Spinal cord (tissue), 10 donors: ENCODE results near the gene MYO3A. TPM values are rescaled to one million over a fixed set of nuclear protein-coding genes. Genes with fewer than 3 reads are reported as not detected.

ENCODE experiments used
- DNase-seq, 6 donors: peaks; one replicate each; pipeline versions ENCODE4 v3.0.0 to v3.0.0-alpha.2; 2013 to 2015; ENCODE audit warnings: low spot score in 6 of 6, low read depth in 4 of 6
- H3K27ac ChIP-seq: one replicate; pipeline ENCODE4 v1.5.1; 2013; ENCODE audit warnings: low read depth, low read length, control low read depth
- H3K27me3 ChIP-seq: one replicate; pipeline ENCODE4 v1.6.1; 2013; ENCODE audit warnings: low read length; ENCODE audit not compliant: control insufficient read depth, insufficient read depth
- H3K36me3 ChIP-seq: one replicate; pipeline ENCODE4 v1.6.1; 2013; ENCODE audit warnings: low read length; ENCODE audit not compliant: control insufficient read depth, insufficient read depth
- H3K4me1 ChIP-seq: one replicate; pipeline ENCODE4 v1.6.1; 2013; ENCODE audit warnings: low read length; ENCODE audit not compliant: control insufficient read depth, insufficient read depth
- H3K4me3 ChIP-seq: one replicate; pipeline ENCODE4 v1.5.1; 2013; ENCODE audit warnings: low read depth, low read length, control low read depth
- H3K9me3 ChIP-seq: one replicate; pipeline ENCODE4 v1.6.1; 2013; ENCODE audit warnings: low read length; ENCODE audit not compliant: control insufficient read depth, insufficient read depth
- WGBS: methylation state at CpG from one replicate; pipeline ENCODE4 v1.1.5; 2013; ENCODE audit warnings: missing lambda C conversion rate; ENCODE audit not compliant: insufficient coverage; 5-methylcytosine and 5-hydroxymethylcytosine counted together
- polyA plus RNA-seq, 2 donors: library from polyadenylated mRNA; unstranded; fragments of 120-200 nt; gene quantifications; one replicate each; pipeline ENCODE4 v1.2.1, GENCODE V29; 2013; ENCODE audit not compliant: insufficient read length in 2 of 2
- total RNA-seq, 2 donors: library from RNA; depleted of rRNA in 1 of 2; stranded (reverse); fragments of 120-200 nt in 1 of 2; fragments of >200 nt in 1 of 2; gene quantifications; one replicate each; pipeline versions ENCODE4 v1.2.3 to v1.2.4, GENCODE V29; 2013 to 2014
- donor health status: healthy.

The MYO3A gene
- total and polyA plus RNA-seq, 4 donors = 2.0 to 4.7 (median 3.9) TPM

GRCh38 chr10:26214551-26215395 is 280.7 kb downstream of the MYO3A start:
- Histone ChIP-seq H3K27me3 (peaks cover 96% of the 10 kb centered on the region), H3K4me3 (peak overlapping the region; percentile 27), H3K27ac (peak overlapping the region; percentile 16), H3K9me3 (no peaks in the 10 kb centered on the region), H3K4me1 (peaks cover 56% of the 10 kb centered on the region), H3K36me3 (no peaks in the 10 kb centered on the region)
- WGBS = 8% methylated on average over 32 of the region's 34 CpGs
- DNase-seq = peak in 2 of 6 donors; percentile 42 to 65

DNA sequence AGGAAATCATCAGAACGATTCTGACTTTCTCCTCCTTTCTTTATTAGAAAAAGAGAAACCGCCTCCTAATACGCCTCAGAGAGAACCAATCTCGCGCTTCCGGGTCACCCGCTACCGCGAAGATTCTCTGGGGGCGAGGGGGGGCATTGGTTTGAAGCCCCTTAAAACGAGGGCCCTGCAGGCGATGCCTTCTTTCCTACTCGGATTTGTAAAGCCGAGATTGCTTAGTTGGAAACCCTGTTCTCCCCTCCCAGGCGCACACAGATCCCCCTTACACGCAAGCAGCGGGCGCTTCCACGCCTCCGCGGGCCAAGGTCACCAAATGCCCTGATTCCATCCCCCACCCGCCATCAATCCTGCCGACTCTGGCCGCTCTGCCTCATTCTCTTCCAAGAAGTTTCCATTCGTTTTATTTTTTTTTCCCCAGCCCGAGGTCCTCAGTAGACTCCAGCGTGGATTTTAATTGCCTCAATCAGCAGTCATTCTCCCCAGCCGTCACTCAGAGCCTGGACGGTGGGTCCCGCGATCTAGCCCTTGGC is 281.4 kb downstream of the MYO3A start:
- H3K36me3 ChIP-seq = no peaks in the 10 kb centered on the region
- H3K27me3 ChIP-seq = peaks cover 100% of the 10 kb centered on the region
- peak overlapping the region; percentile 16 for H3K27ac ChIP-seq
- peak in 2 of 6 donors; percentile 67 to 84 for DNase-seq
- no peaks in the 10 kb centered on the region for H3K9me3 ChIP-seq
- H3K4me3 ChIP-seq = peak overlapping the region; percentile 27
- whole genome bisulfite sequencing = under 1% methylated on average over 24 of the region's 31 CpGs
- H3K4me1 ChIP-seq = peaks cover 56% of the 10 kb centered on the region

- 0% methylated on average over 57 of the region's 57 CpGs for WGBS
- Histone ChIP-seq H3K36me3 (no peaks in the 10 kb centered on the region), H3K4me3 (peak overlapping the region; percentile 27), H3K4me1 (peaks cover 56% of the 10 kb centered on the region), H3K27me3 (peaks cover 98% of the 10 kb centered on the region), H3K27ac (peak overlapping the region; percentile 16), H3K9me3 (no peaks in the 10 kb centered on the region)
- DNase-seq = peak in 2 of 6 donors; percentile 82 to 93
Measured at GRCh38 chr10:26215935-26216584, 282.0 kb downstream of the MYO3A start.

GRCh38 chr10:26216585-26217395 is 282.8 kb downstream of the MYO3A start, which contains the start of gene GAD2:
GAD2 (plus strand) TSS chr10:26216774; CDS start chr10:26216810, 36 bp downstream.
- under 1% methylated on average over 60 of the region's 60 CpGs for WGBS
- H3K27me3 ChIP-seq = peaks cover 98% of the 10 kb centered on the region
- no peaks in the 10 kb centered on the region for H3K36me3 ChIP-seq
- peak within 1 kb of the TSS; percentile 36 for H3K4me3 ChIP-seq
- H3K9me3 ChIP-seq = no peaks in the 10 kb centered on the region
- DNase-seq = no peak
- H3K27ac ChIP-seq = peak within 1 kb of the TSS; percentile 16
- peaks cover 52% of the 10 kb centered on the region for H3K4me1 ChIP-seq

DNA sequence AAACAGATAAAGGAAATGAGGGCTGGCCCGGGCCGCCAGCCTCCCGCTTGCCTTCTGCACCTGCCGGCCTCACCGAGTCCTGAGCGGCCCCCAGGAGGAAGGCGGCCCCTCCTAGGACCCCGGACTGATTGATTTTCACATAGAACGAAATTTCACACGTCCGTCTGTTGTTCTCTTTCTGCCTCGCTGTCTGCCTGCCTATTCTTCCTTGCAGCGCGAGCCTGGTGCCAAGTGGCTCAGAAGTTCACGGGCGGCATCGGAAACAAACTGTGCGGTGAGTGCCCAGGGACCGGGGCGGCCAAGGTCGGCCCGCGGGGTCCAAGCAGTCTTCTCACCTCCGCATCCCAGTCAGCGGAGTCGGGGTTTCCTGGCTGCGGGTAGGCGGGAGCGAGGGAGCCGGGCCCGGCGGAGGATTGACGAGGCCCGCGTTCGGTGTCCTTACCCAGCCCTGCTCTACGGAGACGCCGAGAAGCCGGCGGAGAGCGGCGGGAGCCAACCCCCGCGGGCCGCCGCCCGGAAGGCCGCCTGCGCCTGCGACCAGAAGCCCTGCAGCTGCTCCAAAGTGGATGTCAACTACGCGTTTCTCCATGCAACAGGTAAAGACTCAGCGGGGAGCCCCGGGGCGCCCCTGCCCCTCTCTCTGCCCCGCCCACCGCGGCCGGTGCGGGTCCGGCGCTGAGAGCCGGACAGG is 283.5 kb downstream of the MYO3A start:
- H3K9me3 ChIP-seq = no peaks in the 10 kb centered on the region
- peak overlapping the region; percentile 36 for H3K4me3 ChIP-seq
- H3K36me3 ChIP-seq = no peaks in the 10 kb centered on the region
- no peak overlapping the region for H3K27ac ChIP-seq
- H3K4me1 ChIP-seq = peaks cover 47% of the 10 kb centered on the region
- H3K27me3 ChIP-seq = peaks cover 96% of the 10 kb centered on the region
- WGBS = under 1% methylated on average over 64 of the region's 64 CpGs
- DNase-seq = peak in 2 of 6 donors; percentile 59 to 69

DNA sequence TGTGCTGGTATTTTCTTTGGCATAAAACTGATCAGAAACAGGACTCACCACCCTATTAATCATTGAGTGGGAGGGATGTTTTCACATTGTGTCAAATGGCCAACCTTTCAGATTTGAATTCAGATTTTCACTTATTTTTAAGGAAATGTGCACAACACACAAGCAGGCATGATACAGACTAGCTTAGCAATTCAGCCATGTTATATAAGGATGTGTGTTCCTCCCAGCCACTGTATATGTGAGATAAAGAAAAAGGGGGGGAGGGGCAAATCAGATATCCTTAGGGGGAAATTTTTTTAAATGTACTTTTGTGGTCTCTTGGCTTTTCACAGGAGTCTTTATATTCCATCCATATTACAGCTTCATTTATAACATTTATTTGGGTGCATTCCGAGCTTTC is 285.6 kb downstream of the MYO3A start:
- H3K27ac ChIP-seq = no peak overlapping the region
- no CpG with 5 or more reads among the region's 1 CpG for WGBS
- peak in 2 of 6 donors; percentile 38 to 79 for DNase-seq
- H3K36me3 ChIP-seq = no peaks in the 10 kb centered on the region
- H3K27me3 ChIP-seq = peaks cover 84% of the 10 kb centered on the region
- peaks cover 38% of the 10 kb centered on the region for H3K4me1 ChIP-seq
- H3K9me3 ChIP-seq = no peaks in the 10 kb centered on the region
- H3K4me3 ChIP-seq = peak overlapping the region; percentile 5

DNA sequence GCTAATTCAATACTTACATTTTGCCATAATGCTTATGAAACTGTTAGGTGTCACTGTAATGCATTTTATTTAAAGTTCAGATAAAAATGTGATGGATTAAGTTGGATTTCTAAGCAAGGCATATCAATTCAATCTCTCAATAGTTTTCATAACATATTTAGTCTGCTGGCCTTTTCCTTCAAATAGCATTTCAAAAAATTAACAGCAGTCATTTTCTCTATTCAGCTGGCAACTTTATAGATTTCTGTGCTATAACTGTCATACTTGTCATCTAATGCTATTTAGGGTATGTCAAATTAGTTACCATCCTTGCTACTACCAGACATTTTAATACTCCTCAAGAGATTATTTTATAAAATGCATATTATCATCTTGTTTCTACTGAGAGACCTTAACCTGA is 286.9 kb downstream of the MYO3A start:
- DNase-seq = no peak
- peaks cover 26% of the 10 kb centered on the region for H3K4me1 ChIP-seq
- no peak overlapping the region for H3K27ac ChIP-seq
- no peaks in the 10 kb centered on the region for H3K36me3 ChIP-seq
- H3K4me3 ChIP-seq = no peak overlapping the region
- H3K27me3 ChIP-seq = peaks cover 72% of the 10 kb centered on the region
- no peaks in the 10 kb centered on the region for H3K9me3 ChIP-seq

DNA sequence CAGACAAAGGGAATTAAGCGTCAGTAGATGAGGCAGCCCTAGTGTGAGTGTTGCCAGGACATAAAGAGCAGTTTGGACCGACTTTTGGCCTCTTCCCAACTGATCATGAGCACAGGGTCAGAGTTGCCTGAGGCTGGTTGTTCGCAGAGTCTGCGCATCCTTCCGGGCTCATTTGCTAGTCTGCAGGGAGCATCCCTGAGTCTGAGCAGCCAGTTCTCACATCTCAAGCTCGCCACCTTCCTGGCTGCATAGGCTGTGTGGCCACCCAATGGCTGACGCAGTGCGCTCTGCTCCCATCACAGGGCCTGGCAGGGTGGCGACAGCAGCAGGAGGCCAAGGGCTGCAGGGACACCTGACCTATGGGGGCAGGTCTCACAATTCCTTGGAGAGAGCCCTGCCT is 287.5 kb downstream of the MYO3A start:
- H3K9me3 ChIP-seq = no peaks in the 10 kb centered on the region
- no peaks in the 10 kb centered on the region for H3K36me3 ChIP-seq
- H3K4me1 ChIP-seq = peaks cover 19% of the 10 kb centered on the region
- peak overlapping the region; percentile 5 for H3K4me3 ChIP-seq
- peak in 1 of 6 donors; percentile 85 for DNase-seq
- 40% methylated on average over 9 of the region's 9 CpGs for WGBS
- no peak overlapping the region for H3K27ac ChIP-seq
- H3K27me3 ChIP-seq = peaks cover 66% of the 10 kb centered on the region

GRCh38 chr10:26222563-26222962 is 288.5 kb downstream of the MYO3A start:
- no peak overlapping the region for H3K4me3 ChIP-seq

More at GRCh38 chr10:26222563-26222962, 288.5 kb downstream of the MYO3A start:
- Histone ChIP-seq H3K9me3 (no peaks in the 10 kb centered on the region), H3K4me1 (peaks cover 9% of the 10 kb centered on the region), H3K27me3 (peaks cover 55% of the 10 kb centered on the region), H3K27ac (no peak overlapping the region), H3K36me3 (no peaks in the 10 kb centered on the region)
- peak in 1 of 6 donors; percentile 70 for DNase-seq
- 87% methylated on average over 3 of the region's 3 CpGs for WGBS
